Endodermal cell (in vitro differentiated cells): ENCODE measurements around the gene NFE2L2. TPM values are rescaled to one million over a fixed set of nuclear protein-coding genes. Genes with fewer than 3 reads are reported as not detected.

Experiments
- DNase-seq: peaks from one replicate; pipeline ENCODE4 v3.0.0-alpha.2; 2017
- H3K27ac ChIP-seq: 2 replicates; pipeline ENCODE4 v1.5.1; 2013; ENCODE audit warnings: mild to moderate bottlenecking, low read depth, low read length, moderate library complexity
- H3K27me3 ChIP-seq: 2 replicates; pipeline ENCODE4 v1.6.1; 2013; ENCODE audit warnings: mild to moderate bottlenecking, low read length, moderate library complexity; ENCODE audit not compliant: insufficient read depth, control insufficient read depth, poor library complexity, severe bottlenecking
- H3K36me3 ChIP-seq: 2 replicates; pipeline ENCODE4 v1.7.0; 2013; ENCODE audit warnings: mild to moderate bottlenecking, low read length, moderate library complexity; ENCODE audit not compliant: control insufficient read depth, insufficient read depth
- H3K4me1 ChIP-seq: one replicate; pipeline ENCODE4 v1.7.0; 2013; ENCODE audit warnings: low read length; ENCODE audit not compliant: control insufficient read depth, insufficient read depth
- H3K4me3 ChIP-seq: 2 replicates; pipeline ENCODE4 v1.5.1; 2013; ENCODE audit warnings: mild to moderate bottlenecking, low read length, moderate library complexity
- H3K9ac ChIP-seq: 2 replicates; pipeline ENCODE4 v1.6.1; 2013; ENCODE audit warnings: mild to moderate bottlenecking, low read length, moderate library complexity; ENCODE audit not compliant: poor library complexity, severe bottlenecking; ENCODE audit errors: extremely low read depth
- H3K9me3 ChIP-seq: 2 replicates; pipeline ENCODE4 v1.6.1; 2013; ENCODE audit warnings: mild to moderate bottlenecking, low read length, moderate library complexity; ENCODE audit not compliant: control insufficient read depth
- H3K27ac Mint-ChIP-seq: 2 replicates; pipeline ENCODE4 v1.8.0; 2020; ENCODE audit warnings: mixed read lengths
- H3K27me3 Mint-ChIP-seq: 2 replicates; pipeline ENCODE4 v1.8.0; 2021; ENCODE audit warnings: mild to moderate bottlenecking, mixed read lengths; ENCODE audit not compliant: insufficient read depth
- H3K36me3 Mint-ChIP-seq: 2 replicates; pipeline ENCODE4 v1.8.0; 2020; ENCODE audit warnings: low read depth, mixed read lengths
- H3K4me1 Mint-ChIP-seq: 2 replicates; pipeline ENCODE4 v1.8.0; 2020; ENCODE audit warnings: mixed read lengths
- H3K4me3 Mint-ChIP-seq: 2 replicates; pipeline ENCODE4 v1.8.0; 2020; ENCODE audit warnings: mild to moderate bottlenecking, moderate library complexity, mixed read lengths
- H3K9me3 Mint-ChIP-seq: 2 replicates; pipeline ENCODE4 v1.8.0; 2020; ENCODE audit warnings: mild to moderate bottlenecking, mixed read lengths
- CTCF ChIP-seq: fragments of 200-600 bp; sonication (generic); conservative IDR thresholded peaks from 2 replicates; pipeline ENCODE4 v1.5.0; 2021; ENCODE audit warnings: antibody characterized with exemption, mild to moderate bottlenecking
- WGBS, 2 experiments: methylation state at CpG; one replicate each; pipeline versions ENCODE4 v1.1.5 to v1.1.7; 2013; ENCODE audit warnings: missing lambda C conversion rate in 2 of 2, mixed read lengths in 1 of 2; ENCODE audit not compliant: insufficient coverage in 1 of 2, insufficient read length in 1 of 2; 5-methylcytosine and 5-hydroxymethylcytosine counted together
- total RNA-seq, 2 donors: library from RNA; stranded (reverse); fragmentation: NEBNext Ultra II Directional in 1 of 2; extraction: Animal tissue kit (Norgen Biotek cat#: 25700) in 1 of 2; gene quantifications; 2 replicates in 1 of 2; 3 replicates in 1 of 2; pipeline ENCODE4 v1.2.1, GENCODE V29; 2021

The NFE2L2 gene
- total RNA-seq, 2 donors from 2014 or later = 59.0 to 59.1 TPM

DNA sequence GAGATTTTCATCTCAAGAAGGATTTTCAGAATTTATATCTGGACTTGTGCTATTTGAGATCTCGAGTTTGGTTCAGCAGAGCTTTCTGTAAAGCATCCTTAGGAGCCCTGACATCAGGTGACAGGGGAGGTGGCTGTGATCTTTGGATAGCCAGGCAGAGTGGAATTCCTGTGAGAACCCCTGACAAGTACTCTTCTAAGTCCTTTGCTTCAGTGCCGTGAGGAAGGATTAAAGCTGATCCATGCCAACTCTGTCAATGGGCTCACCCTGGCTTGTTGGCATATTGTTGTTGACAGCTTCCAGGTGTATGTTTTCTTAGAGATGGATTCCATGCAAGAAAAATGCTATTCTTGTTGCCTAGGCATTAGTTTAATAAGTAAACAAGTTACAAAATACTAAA, 38.0 kb upstream of the NFE2L2 start:
- Mint-ChIP-seq H3K27me3 (peaks cover 10% of the 10 kb centered on the region), H3K36me3 (no peaks in the 10 kb centered on the region), H3K9me3 (no peaks in the 10 kb centered on the region), H3K27ac (no peak overlapping the region), H3K4me1 (peaks cover 19% of the 10 kb centered on the region), H3K4me3 (no peak overlapping the region)
- TF ChIP-seq CTCF = no peak
- Histone ChIP-seq H3K27ac (no peak overlapping the region), H3K4me1 (peaks cover 4% of the 10 kb centered on the region), H3K27me3 (peaks cover 4% of the 10 kb centered on the region), H3K9me3 (no peaks in the 10 kb centered on the region), H3K9ac (no peak overlapping the region), H3K4me3 (no peak overlapping the region), H3K36me3 (no peaks in the 10 kb centered on the region)
- DNase-seq = no peak
- 40 to 44% methylated on average over 2 of the region's 2 CpGs for WGBS, 2 experiments

DNA sequence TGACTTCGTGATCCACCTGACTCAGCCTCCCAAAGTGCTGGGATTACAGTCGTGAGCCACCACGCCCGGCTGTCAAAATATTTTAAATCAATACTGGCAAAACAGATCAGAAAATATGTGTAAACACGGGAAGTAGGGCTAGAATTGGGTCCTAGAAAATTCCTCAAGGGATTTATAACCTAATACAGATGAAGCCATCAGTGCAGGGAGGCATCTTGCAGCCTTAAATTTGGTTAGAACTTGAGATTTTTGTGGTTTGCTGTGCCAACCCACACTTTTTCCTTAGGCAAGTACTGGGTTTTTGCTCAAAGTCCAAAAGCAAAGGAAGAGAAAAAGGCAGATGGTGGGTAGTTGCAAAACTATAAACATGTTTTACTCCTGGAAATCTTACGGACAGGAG, 33.7 kb upstream of the NFE2L2 start:
- Histone ChIP-seq H3K4me1 (peaks cover 3% of the 10 kb centered on the region), H3K27me3 (peaks cover 12% of the 10 kb centered on the region), H3K36me3 (no peaks in the 10 kb centered on the region), H3K9ac (no peak overlapping the region), H3K9me3 (no peaks in the 10 kb centered on the region), H3K4me3 (no peak overlapping the region), H3K27ac (no peak overlapping the region)
- H3K4me1 Mint-ChIP-seq = peaks cover 21% of the 10 kb centered on the region
- DNase-seq = no peak
- 91 to 100% methylated on average over 3 to 6 of the region's 6 CpGs for WGBS, 2 experiments
- peaks cover 4% of the 10 kb centered on the region for H3K36me3 Mint-ChIP-seq
- no peak overlapping the region for H3K4me3 Mint-ChIP-seq
- no peaks in the 10 kb centered on the region for H3K9me3 Mint-ChIP-seq
- no peak overlapping the region for H3K27ac Mint-ChIP-seq
- H3K27me3 Mint-ChIP-seq = peaks cover 13% of the 10 kb centered on the region
- no peak for TF ChIP-seq CTCF

GRCh38 chr2:177296040-177296439, 31.5 kb upstream of the NFE2L2 start:
- H3K36me3 Mint-ChIP-seq = peaks cover 4% of the 10 kb centered on the region
- 88% methylated on average over 2 of the region's 3 CpGs; no CpG with 5 or more reads in 1 of the 2 experiments for WGBS, 2 experiments
- peaks cover 13% of the 10 kb centered on the region for H3K27me3 Mint-ChIP-seq
- H3K27ac Mint-ChIP-seq = no peak overlapping the region
- Histone ChIP-seq H3K9me3 (no peaks in the 10 kb centered on the region), H3K4me3 (no peak overlapping the region), H3K27me3 (peaks cover 22% of the 10 kb centered on the region), H3K36me3 (no peaks in the 10 kb centered on the region), H3K9ac (no peak overlapping the region), H3K4me1 (peaks cover 4% of the 10 kb centered on the region), H3K27ac (no peak overlapping the region)
- peak; percentile 37 for TF ChIP-seq CTCF
- no peak overlapping the region for H3K4me3 Mint-ChIP-seq
- no peak for DNase-seq
- H3K4me1 Mint-ChIP-seq = peaks cover 16% of the 10 kb centered on the region
- no peaks in the 10 kb centered on the region for H3K9me3 Mint-ChIP-seq
